PC-3 (cell line): Measurements from ENCODE around the gene PLA2G3.

Experiments used
- EZH2 ChIP-seq: fragments of 300-600 bp; sonication (generic); IDR thresholded peaks from one replicate; pipeline ENCODE4 v1.6.1; 2017; ENCODE audit warnings: antibody characterized with exemption, mild to moderate bottlenecking, low read length; ENCODE audit not compliant: unreplicated experiment
- EZH2phosphoT487 ChIP-seq: fragments of 300-600 bp; sonication (generic); IDR thresholded peaks from 2 replicates; pipeline ENCODE4 v1.6.1; 2018; ENCODE audit warnings: mild to moderate bottlenecking, antibody characterized with exemption, low read length, borderline replicate concordance
- TF ChIP-seq, protein P1 (sequence below): fragments of 300-600 bp; sonication (generic); conservative IDR thresholded peaks from 2 replicates; pipeline ENCODE4 v1.5.1; 2017; ENCODE audit warnings: antibody characterized with exemption, low read depth, mild to moderate bottlenecking, low read length

DNA sequence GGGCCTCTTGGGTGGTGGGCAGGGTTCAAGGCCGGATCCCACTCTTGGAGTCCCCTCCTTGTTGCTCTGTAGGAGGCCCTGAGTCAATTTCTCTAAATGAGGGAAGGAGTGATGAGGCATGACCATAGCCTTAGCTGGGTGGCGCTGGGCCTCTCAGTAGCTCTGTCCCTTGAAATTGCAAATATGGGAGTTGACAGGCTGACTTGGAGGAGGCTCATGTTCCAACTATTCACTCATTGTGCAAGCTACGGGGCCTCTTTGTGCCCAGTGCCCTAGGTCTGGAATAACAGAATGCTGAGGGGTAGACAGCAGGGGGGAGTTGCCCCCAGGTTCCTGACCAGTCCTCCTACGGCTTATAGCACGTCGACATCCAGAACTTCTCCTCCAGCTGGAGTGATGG lies 40.9 kb downstream of the PLA2G3 start:
- TF ChIP-seq, protein P1, sequence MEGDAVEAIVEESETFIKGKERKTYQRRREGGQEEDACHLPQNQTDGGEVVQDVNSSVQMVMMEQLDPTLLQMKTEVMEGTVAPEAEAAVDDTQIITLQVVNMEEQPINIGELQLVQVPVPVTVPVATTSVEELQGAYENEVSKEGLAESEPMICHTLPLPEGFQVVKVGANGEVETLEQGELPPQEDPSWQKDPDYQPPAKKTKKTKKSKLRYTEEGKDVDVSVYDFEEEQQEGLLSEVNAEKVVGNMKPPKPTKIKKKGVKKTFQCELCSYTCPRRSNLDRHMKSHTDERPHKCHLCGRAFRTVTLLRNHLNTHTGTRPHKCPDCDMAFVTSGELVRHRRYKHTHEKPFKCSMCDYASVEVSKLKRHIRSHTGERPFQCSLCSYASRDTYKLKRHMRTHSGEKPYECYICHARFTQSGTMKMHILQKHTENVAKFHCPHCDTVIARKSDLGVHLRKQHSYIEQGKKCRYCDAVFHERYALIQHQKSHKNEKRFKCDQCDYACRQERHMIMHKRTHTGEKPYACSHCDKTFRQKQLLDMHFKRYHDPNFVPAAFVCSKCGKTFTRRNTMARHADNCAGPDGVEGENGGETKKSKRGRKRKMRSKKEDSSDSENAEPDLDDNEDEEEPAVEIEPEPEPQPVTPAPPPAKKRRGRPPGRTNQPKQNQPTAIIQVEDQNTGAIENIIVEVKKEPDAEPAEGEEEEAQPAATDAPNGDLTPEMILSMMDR = no peak
- TF ChIP-seq EZH2 = no peak
- TF ChIP-seq EZH2phosphoT487 = no peak
